Trophoblast cell (in vitro differentiated cells and primary cell): ENCODE results near the gene ACSM4.
"Not testable (repeated sequence)": the region's sequence is repeated elsewhere in the genome, so short reads cannot be mapped to it uniquely, and the experiment has no call there.

Experiments
- DNase-seq, 2 donors: peaks; one replicate each; pipeline ENCODE4 v3.0.0-alpha.2; 2016
- H2AFZ ChIP-seq: 2 replicates; pipeline ENCODE4 v1.6.1; 2013; ENCODE audit warnings: low read length, moderate library complexity, mild to moderate bottlenecking; ENCODE audit not compliant: insufficient read depth, poor library complexity
- H2AK5ac ChIP-seq: 2 replicates; pipeline ENCODE4 v1.6.1; 2013; ENCODE audit warnings: mild to moderate bottlenecking, low read length
- H2BK120ac ChIP-seq: 2 replicates; pipeline ENCODE4 v1.6.1; 2013; ENCODE audit warnings: low read length, mild to moderate bottlenecking, moderate library complexity; ENCODE audit not compliant: insufficient read depth, poor library complexity
- H2BK12ac ChIP-seq: 2 replicates; pipeline ENCODE4 v1.6.1; 2013; ENCODE audit warnings: mild to moderate bottlenecking, low read length, moderate library complexity
- H2BK5ac ChIP-seq: 2 replicates; pipeline ENCODE4 v1.6.1; 2013; ENCODE audit warnings: low read length, low read depth, moderate library complexity, mild to moderate bottlenecking; ENCODE audit not compliant: poor library complexity
- H3K14ac ChIP-seq: 2 replicates; pipeline ENCODE4 v1.6.1; 2013; ENCODE audit warnings: mild to moderate bottlenecking, low read length
- H3K18ac ChIP-seq: 2 replicates; pipeline ENCODE4 v1.6.1; 2013; ENCODE audit warnings: mild to moderate bottlenecking, low read length
- H3K23ac ChIP-seq: 2 replicates; pipeline ENCODE4 v1.6.1; 2013; ENCODE audit warnings: low read length
- H3K27ac ChIP-seq: 2 replicates; pipeline ENCODE4 v1.5.1; 2013; ENCODE audit warnings: low read depth, mild to moderate bottlenecking, inconsistent platforms, low read length, moderate library complexity
- H3K27me3 ChIP-seq: 2 replicates; pipeline ENCODE4 v1.6.1; 2013; ENCODE audit warnings: inconsistent platforms, mild to moderate bottlenecking, low read length, moderate library complexity; ENCODE audit not compliant: insufficient read depth
- H3K36me3 ChIP-seq, 2 experiments: 1 replicate in 1 of 2; 2 replicates in 1 of 2; pipeline ENCODE4 v1.6.1; 2013; ENCODE audit warnings: low read length in 2 of 2, mild to moderate bottlenecking in 2 of 2, moderate library complexity in 1 of 2; ENCODE audit not compliant: insufficient read depth in 2 of 2, control insufficient read depth in 1 of 2
- H3K4ac ChIP-seq: 2 replicates; pipeline ENCODE4 v1.6.1; 2013; ENCODE audit warnings: low read depth, mild to moderate bottlenecking, low read length, moderate library complexity
- H3K4me1 ChIP-seq, 2 experiments: 1 replicate in 1 of 2; 2 replicates in 1 of 2; pipeline ENCODE4 v1.6.1; 2013; ENCODE audit warnings: low read length in 2 of 2, mild to moderate bottlenecking in 2 of 2, moderate library complexity in 1 of 2; ENCODE audit not compliant: insufficient read depth in 2 of 2, control insufficient read depth in 1 of 2
- H3K4me2 ChIP-seq: 2 replicates; pipeline ENCODE4 v1.6.1; 2013; ENCODE audit warnings: inconsistent platforms, mild to moderate bottlenecking, low read length, moderate library complexity
- H3K4me3 ChIP-seq: 2 replicates; pipeline ENCODE4 v1.5.1; 2013; ENCODE audit warnings: mild to moderate bottlenecking, low read depth, low read length, inconsistent platforms
- H3K79me1 ChIP-seq: one replicate; pipeline ENCODE4 v1.6.1; 2013; ENCODE audit warnings: low read length
- H3K79me2 ChIP-seq: 2 replicates; pipeline ENCODE4 v1.6.1; 2013; ENCODE audit warnings: low read length, mild to moderate bottlenecking; ENCODE audit not compliant: control insufficient read depth, insufficient read depth, poor library complexity
- H3K9ac ChIP-seq: 2 replicates; pipeline ENCODE4 v1.6.1; 2013; ENCODE audit warnings: mild to moderate bottlenecking, low read length
- H3K9me3 ChIP-seq: 2 replicates; pipeline ENCODE4 v1.6.1; 2013; ENCODE audit warnings: low read depth, mild to moderate bottlenecking, control low read depth, inconsistent platforms, low read length; ENCODE audit not compliant: insufficient read depth
- H4K12ac ChIP-seq: 2 replicates; pipeline ENCODE4 v1.6.1; 2013; ENCODE audit warnings: low read depth, mild to moderate bottlenecking, low read length, moderate library complexity
- H4K8ac ChIP-seq: 2 replicates; pipeline ENCODE4 v1.6.1; 2013; ENCODE audit warnings: low read depth, mild to moderate bottlenecking, low read length, moderate library complexity
- H4K91ac ChIP-seq: one replicate; pipeline ENCODE4 v1.6.1; 2013; ENCODE audit warnings: low read depth, mild to moderate bottlenecking, low read length, moderate library complexity
- WGBS: extraction: QIAGEN DNeasy Blood & Tissue Kit; methylation state at CpG from one replicate; pipeline ENCODE4 v1.1.7; 2013; ENCODE audit warnings: missing lambda C conversion rate; ENCODE audit not compliant: insufficient read length, insufficient coverage; ENCODE audit errors: extremely low coverage; 5-methylcytosine and 5-hydroxymethylcytosine counted together

ACSM4 gene

GRCh38 chr12:7322599-7322998, 18.7 kb downstream of the ACSM4 start:
- Histone ChIP-seq H2AK5ac (no peak overlapping the region), H2BK5ac (no peak overlapping the region), H3K4me1 (no peaks in the 10 kb centered on the region), H3K79me1 (no peaks in the 10 kb centered on the region), H3K23ac (no peak overlapping the region), H4K91ac (no peak overlapping the region), H3K9ac (no peak overlapping the region), H2BK12ac (no peak overlapping the region), H4K12ac (no peak overlapping the region), H3K36me3 (no peaks in the 10 kb centered on the region), H3K9me3 (no peaks in the 10 kb centered on the region), H2BK120ac (no peak overlapping the region), H3K14ac (no peak overlapping the region), H2AFZ (no peak overlapping the region), H3K79me2 (no peaks in the 10 kb centered on the region), H3K27me3 (no peaks in the 10 kb centered on the region), H3K18ac (no peak overlapping the region), H4K8ac (no peak overlapping the region), H3K27ac (no peak overlapping the region), H3K4me3 (no peak overlapping the region), H3K4ac (no peak overlapping the region), H3K4me2 (no peak overlapping the region)
- DNase-seq: no peak
- WGBS: no CpG with 5 or more reads among the region's 5 CpGs

GRCh38 chr12:7324176-7324575, 20.3 kb downstream of the ACSM4 start:
- Histone ChIP-seq H4K8ac (no peak overlapping the region), H3K4me2 (no peak overlapping the region), H3K9ac (no peak overlapping the region), H3K4me3 (no peak overlapping the region), H3K4ac (no peak overlapping the region), H2AK5ac (no peak overlapping the region), H2AFZ (no peak overlapping the region), H3K27me3 (no peaks in the 10 kb centered on the region), H3K27ac (no peak overlapping the region), H3K79me1 (no peaks in the 10 kb centered on the region), H3K9me3 (no peaks in the 10 kb centered on the region), H2BK5ac (no peak overlapping the region), H3K79me2 (no peaks in the 10 kb centered on the region), H2BK12ac (no peak overlapping the region), H3K18ac (no peak overlapping the region), H3K14ac (no peak overlapping the region), H2BK120ac (no peak overlapping the region), H4K91ac (no peak overlapping the region), H3K36me3 (no peaks in the 10 kb centered on the region), H3K4me1 (no peaks in the 10 kb centered on the region), H3K23ac (no peak overlapping the region), H4K12ac (no peak overlapping the region)
- DNase-seq: no peak
- no CpG with 5 or more reads among the region's 5 CpGs for WGBS

GRCh38 chr12:7327918-7328317, 24.0 kb downstream of the ACSM4 start:
- DNase-seq: no peak
- H4K12ac ChIP-seq: no peak overlapping the region
- no CpG with 5 or more reads among the region's 7 CpGs for WGBS
- no peaks in the 10 kb centered on the region for H3K79me2 ChIP-seq
- H3K4ac ChIP-seq: no peak overlapping the region
- H2BK12ac ChIP-seq: no peak overlapping the region
- H3K4me3 ChIP-seq: no peak overlapping the region
- no peak overlapping the region for H3K14ac ChIP-seq
- no peak overlapping the region for H3K18ac ChIP-seq
- H4K8ac ChIP-seq: no peak overlapping the region
- H2BK5ac ChIP-seq: no peak overlapping the region
- no peak overlapping the region for H3K4me2 ChIP-seq
- H3K79me1 ChIP-seq: no peaks in the 10 kb centered on the region
- H2AFZ ChIP-seq: no peak overlapping the region
- no peaks in the 10 kb centered on the region for H3K27me3 ChIP-seq
- no peaks in the 10 kb centered on the region for H3K4me1 ChIP-seq
- no peak overlapping the region for H4K91ac ChIP-seq
- no peak overlapping the region for H3K9ac ChIP-seq
- H3K23ac ChIP-seq: no peak overlapping the region
- no peak overlapping the region for H2AK5ac ChIP-seq
- peaks cover 4% of the 10 kb centered on the region for H3K9me3 ChIP-seq
- H3K27ac ChIP-seq: no peak overlapping the region
- H2BK120ac ChIP-seq: no peak overlapping the region
- no peaks in the 10 kb centered on the region for H3K36me3 ChIP-seq

GRCh38 chr12:7337790-7338189, 33.9 kb downstream of the ACSM4 start:
- not testable (repeated sequence) for H2AFZ ChIP-seq, H2BK5ac ChIP-seq, DNase-seq, H3K27me3 ChIP-seq, H2BK12ac ChIP-seq, H2BK120ac ChIP-seq, H3K36me3 ChIP-seq, H4K12ac ChIP-seq, H3K4me1 ChIP-seq, H3K23ac ChIP-seq, H2AK5ac ChIP-seq, H4K8ac ChIP-seq, H3K79me2 ChIP-seq, H3K27ac ChIP-seq, H3K4ac ChIP-seq, H3K14ac ChIP-seq, H3K79me1 ChIP-seq, H3K9me3 ChIP-seq, H3K18ac ChIP-seq, H3K4me2 ChIP-seq, H3K9ac ChIP-seq, H3K4me3 ChIP-seq, H4K91ac ChIP-seq
- no CpG with 5 or more reads among the region's 5 CpGs for WGBS
